DND-41 (cell line): Measurements from ENCODE around the gene TNFRSF12A.

Source experiments
- ATAC-seq: fragments of 200-7000 bp; cut with Tn5 transposase; 3 replicates; pipeline ENCODE4 v1.9.1; 2021; ENCODE audit warnings: low read depth; ENCODE audit not compliant: insufficient read depth
- DNase-seq: peaks from one replicate; pipeline ENCODE4 v3.0.0-alpha.2; 2020
- H2AFZ ChIP-seq: 2 replicates; pipeline ENCODE4 v1.6.0; 2012; ENCODE audit warnings: low read depth, low read length
- H3K27ac ChIP-seq: 2 replicates; pipeline ENCODE4 v1.5.1; 2012; ENCODE audit warnings: low read length, inconsistent platforms
- H3K27me3 ChIP-seq: fragments of 200-600 bp; sonication (generic); 2 replicates; pipeline ENCODE4 v1.6.0; 2012; ENCODE audit warnings: low read length, mild to moderate bottlenecking, inconsistent platforms; ENCODE audit not compliant: insufficient read depth, poor library complexity
- H3K36me3 ChIP-seq: 2 replicates; pipeline ENCODE4 v1.5.1; 2012; ENCODE audit warnings: low read length, inconsistent platforms; ENCODE audit not compliant: insufficient read depth
- H3K4me1 ChIP-seq: 2 replicates; pipeline ENCODE4 v1.5.1; 2012; ENCODE audit warnings: mild to moderate bottlenecking, low read length; ENCODE audit not compliant: insufficient read depth
- H3K4me2 ChIP-seq: 2 replicates; pipeline ENCODE4 v1.6.0; 2012; ENCODE audit warnings: mild to moderate bottlenecking, moderate library complexity, low read length, inconsistent platforms; ENCODE audit not compliant: insufficient read depth
- H3K4me3 ChIP-seq, 2 experiments: fragments of 200-600 bp in 1 of 2; shearing (Covaris generic) in 1 of 2; 2 replicates each; pipeline ENCODE4 v1.5.1; 2012 to 2016; ENCODE audit warnings: inconsistent platforms in 2 of 2, low read length in 2 of 2, mild to moderate bottlenecking in 2 of 2, low read depth in 1 of 2, moderate library complexity in 1 of 2
- H3K79me2 ChIP-seq: 2 replicates; pipeline ENCODE4 v1.6.0; 2012; ENCODE audit warnings: low read length, inconsistent platforms; ENCODE audit not compliant: insufficient read depth
- H3K9ac ChIP-seq: 2 replicates; pipeline ENCODE4 v1.6.0; 2012; ENCODE audit warnings: low read depth, mild to moderate bottlenecking, inconsistent platforms, low read length, moderate library complexity
- H3K9me3 ChIP-seq: 2 replicates; pipeline ENCODE4 v1.5.1; 2012; ENCODE audit warnings: low read length, moderate library complexity, mild to moderate bottlenecking, inconsistent platforms; ENCODE audit not compliant: insufficient read depth, severe bottlenecking
- H4K20me1 ChIP-seq: 2 replicates; pipeline ENCODE4 v1.6.0; 2012; ENCODE audit warnings: low read length; ENCODE audit not compliant: insufficient read depth
- EZH2 ChIP-seq: IDR thresholded peaks from 3 replicates; pipeline ENCODE4 v1.6.1; 2012; ENCODE audit warnings: borderline replicate concordance, low read depth, mild to moderate bottlenecking, moderate library complexity, low read length, inconsistent platforms; ENCODE audit not compliant: severe bottlenecking
- TF ChIP-seq, protein P1 (sequence below): IDR thresholded peaks from 2 replicates; pipeline ENCODE4 v1.5.1; 2012; ENCODE audit warnings: borderline replicate concordance, low read length, moderate library complexity, mild to moderate bottlenecking; ENCODE audit not compliant: poor library complexity, severe bottlenecking; ENCODE audit errors: extremely low read depth

The TNFRSF12A gene

DNA sequence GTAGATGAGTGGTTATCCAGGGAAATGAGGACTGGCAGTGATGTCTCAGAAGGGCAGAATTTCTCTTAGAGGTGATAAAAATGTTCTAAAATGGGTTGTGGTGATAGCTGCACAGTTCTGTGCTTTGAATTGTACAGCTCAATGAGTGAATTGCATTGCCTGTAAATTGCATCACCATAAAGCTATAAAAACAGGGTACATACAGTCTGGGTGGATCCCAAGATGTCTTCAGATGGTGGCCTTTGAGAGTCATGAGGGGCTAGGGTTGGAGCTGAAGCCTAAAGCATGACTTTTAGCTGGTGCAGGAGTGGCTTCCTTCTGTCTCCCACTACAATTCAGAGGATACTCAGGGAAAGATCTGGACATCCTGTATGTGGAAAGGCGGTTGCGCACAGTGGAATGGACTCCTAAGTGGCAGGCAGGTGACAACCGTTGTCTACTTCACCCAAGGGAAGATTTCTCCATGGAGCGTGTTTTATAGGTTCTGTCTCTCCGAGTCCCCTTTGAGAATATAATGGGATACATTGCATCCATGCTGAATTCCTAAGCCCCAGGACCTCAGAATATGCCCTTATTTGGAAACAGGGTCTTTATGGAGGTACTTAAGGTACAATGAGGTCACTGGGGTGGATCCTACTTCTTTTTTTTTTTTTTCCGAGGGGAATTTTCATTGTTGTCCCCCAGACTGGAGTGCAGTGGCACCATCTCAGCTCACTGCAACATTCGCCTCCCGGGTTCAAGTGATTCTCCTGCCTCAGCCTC lies 43.6 kb downstream of the TNFRSF12A start:
- TF ChIP-seq, protein P1, sequence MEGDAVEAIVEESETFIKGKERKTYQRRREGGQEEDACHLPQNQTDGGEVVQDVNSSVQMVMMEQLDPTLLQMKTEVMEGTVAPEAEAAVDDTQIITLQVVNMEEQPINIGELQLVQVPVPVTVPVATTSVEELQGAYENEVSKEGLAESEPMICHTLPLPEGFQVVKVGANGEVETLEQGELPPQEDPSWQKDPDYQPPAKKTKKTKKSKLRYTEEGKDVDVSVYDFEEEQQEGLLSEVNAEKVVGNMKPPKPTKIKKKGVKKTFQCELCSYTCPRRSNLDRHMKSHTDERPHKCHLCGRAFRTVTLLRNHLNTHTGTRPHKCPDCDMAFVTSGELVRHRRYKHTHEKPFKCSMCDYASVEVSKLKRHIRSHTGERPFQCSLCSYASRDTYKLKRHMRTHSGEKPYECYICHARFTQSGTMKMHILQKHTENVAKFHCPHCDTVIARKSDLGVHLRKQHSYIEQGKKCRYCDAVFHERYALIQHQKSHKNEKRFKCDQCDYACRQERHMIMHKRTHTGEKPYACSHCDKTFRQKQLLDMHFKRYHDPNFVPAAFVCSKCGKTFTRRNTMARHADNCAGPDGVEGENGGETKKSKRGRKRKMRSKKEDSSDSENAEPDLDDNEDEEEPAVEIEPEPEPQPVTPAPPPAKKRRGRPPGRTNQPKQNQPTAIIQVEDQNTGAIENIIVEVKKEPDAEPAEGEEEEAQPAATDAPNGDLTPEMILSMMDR = no peak
- no peak for TF ChIP-seq EZH2
- no peak overlapping the region for H3K4me2 ChIP-seq
- peaks cover 46% of the 10 kb centered on the region for H3K79me2 ChIP-seq

DNA sequence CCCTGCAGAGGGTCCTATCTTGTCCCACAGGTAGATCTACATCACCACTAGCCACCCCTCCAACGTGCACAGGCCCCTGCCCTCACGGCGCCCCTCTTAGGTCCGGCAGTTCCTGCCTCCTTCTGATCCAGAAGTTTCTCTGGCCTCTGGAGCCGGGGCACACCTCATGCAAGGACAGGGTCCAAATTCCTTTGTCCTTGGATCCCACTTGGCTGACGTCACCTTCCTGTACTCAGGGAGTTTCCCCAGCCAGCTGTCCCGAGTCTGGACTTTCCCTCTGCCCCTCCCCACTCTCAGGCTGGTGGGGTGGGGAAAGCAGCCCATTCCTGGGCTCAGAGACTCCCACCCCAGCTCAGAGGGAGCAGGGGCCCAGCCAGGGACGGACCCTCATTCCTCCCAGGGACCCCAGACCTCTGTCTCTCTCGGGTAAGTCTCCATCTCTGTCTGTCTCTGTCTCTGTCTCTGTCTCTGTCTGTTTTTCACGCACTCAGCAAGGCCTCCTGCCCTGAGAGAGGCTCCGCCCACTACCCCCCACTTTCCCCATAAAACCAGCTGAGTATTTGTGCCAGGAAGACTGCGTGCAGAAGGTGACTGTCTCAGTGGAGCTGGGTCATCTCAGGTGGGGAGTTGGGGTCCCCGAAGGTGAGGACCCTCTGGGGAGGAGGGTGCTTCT lies 45.0 kb downstream of the TNFRSF12A start, which contains the start of gene IL32:
Gene IL32, plus strand, starts transcription at position 572 of the 673 bp plus-strand sequence. CDS start 172 bp downstream, outside the sequence.
- H3K9me3 ChIP-seq = no peaks in the 10 kb centered on the region
- peaks cover 59% of the 10 kb centered on the region for H3K4me1 ChIP-seq
- H3K4me2 ChIP-seq = peak within 1 kb of the TSS; percentile 85
- H3K9ac ChIP-seq = peak within 1 kb of the TSS; percentile 66
- peak within 1 kb of the TSS; percentile 41 to 93 for H3K4me3 ChIP-seq
- DNase-seq (peak; percentile 67), ATAC-seq (peak; percentile 57)
- peak within 1 kb of the TSS; percentile 92 for H3K27ac ChIP-seq
- H3K27me3 ChIP-seq = no peaks in the 10 kb centered on the region
- H2AFZ ChIP-seq = peak within 1 kb of the TSS; percentile 57
- TF ChIP-seq EZH2 = no peak
- TF ChIP-seq, protein P1 = no peak
- H4K20me1 ChIP-seq = peaks cover 5% of the 10 kb centered on the region; the same call in 1 of the 2 replicates
- H3K36me3 ChIP-seq = peaks cover 42% of the 10 kb centered on the region
- H3K79me2 ChIP-seq = peaks cover 43% of the 10 kb centered on the region

More for the DNA sequence above, 43.6 kb downstream of the TNFRSF12A start:
- ATAC-seq = no peak
- Histone ChIP-seq H3K9me3 (no peaks in the 10 kb centered on the region), H3K4me1 (peaks cover 57% of the 10 kb centered on the region), H3K4me3 (no peak overlapping the region), H3K27ac (no peak overlapping the region; the same call in 1 of the 2 replicates), H3K9ac (no peak overlapping the region), H3K36me3 (peaks cover 35% of the 10 kb centered on the region), H3K27me3 (no peaks in the 10 kb centered on the region), H2AFZ (no peak overlapping the region), H4K20me1 (peaks cover 5% of the 10 kb centered on the region; the same call in 1 of the 2 replicates)
- DNase-seq = no peak

GRCh38 chr16:3065742-3066439 lies 45.7 kb downstream of the TNFRSF12A start:
- Histone ChIP-seq H3K4me3 (peak overlapping the region; percentile 41 to 93), H3K79me2 (peaks cover 43% of the 10 kb centered on the region), H2AFZ (peak overlapping the region; percentile 57; the same call in 1 of the 2 replicates), H4K20me1 (peaks cover 5% of the 10 kb centered on the region; the same call in 1 of the 2 replicates), H3K9ac (peak overlapping the region; percentile 66), H3K36me3 (peaks cover 42% of the 10 kb centered on the region), H3K27ac (peak overlapping the region; percentile 92), H3K4me2 (peak overlapping the region; percentile 85), H3K27me3 (no peaks in the 10 kb centered on the region), H3K4me1 (peaks cover 63% of the 10 kb centered on the region), H3K9me3 (no peaks in the 10 kb centered on the region)
- DNase-seq (peak; percentile 48), ATAC-seq (peak; percentile 57)
- TF ChIP-seq EZH2 = no peak
- TF ChIP-seq, protein P1 = no peak
